ENCODE results near the gene SLC6A8. TPM values are rescaled to one million over a fixed set of nuclear protein-coding genes. Genes with fewer than 3 reads are reported as not detected.
A peak's percentile ranks its signal among the peaks of the same experiment; 100 is the strongest.

The SLC6A8 gene
- total and polyA plus RNA-seq, 2 of the 4 experiments (the other 2 are of a cell fraction): 7.2 to 25.5 TPM

DNA sequence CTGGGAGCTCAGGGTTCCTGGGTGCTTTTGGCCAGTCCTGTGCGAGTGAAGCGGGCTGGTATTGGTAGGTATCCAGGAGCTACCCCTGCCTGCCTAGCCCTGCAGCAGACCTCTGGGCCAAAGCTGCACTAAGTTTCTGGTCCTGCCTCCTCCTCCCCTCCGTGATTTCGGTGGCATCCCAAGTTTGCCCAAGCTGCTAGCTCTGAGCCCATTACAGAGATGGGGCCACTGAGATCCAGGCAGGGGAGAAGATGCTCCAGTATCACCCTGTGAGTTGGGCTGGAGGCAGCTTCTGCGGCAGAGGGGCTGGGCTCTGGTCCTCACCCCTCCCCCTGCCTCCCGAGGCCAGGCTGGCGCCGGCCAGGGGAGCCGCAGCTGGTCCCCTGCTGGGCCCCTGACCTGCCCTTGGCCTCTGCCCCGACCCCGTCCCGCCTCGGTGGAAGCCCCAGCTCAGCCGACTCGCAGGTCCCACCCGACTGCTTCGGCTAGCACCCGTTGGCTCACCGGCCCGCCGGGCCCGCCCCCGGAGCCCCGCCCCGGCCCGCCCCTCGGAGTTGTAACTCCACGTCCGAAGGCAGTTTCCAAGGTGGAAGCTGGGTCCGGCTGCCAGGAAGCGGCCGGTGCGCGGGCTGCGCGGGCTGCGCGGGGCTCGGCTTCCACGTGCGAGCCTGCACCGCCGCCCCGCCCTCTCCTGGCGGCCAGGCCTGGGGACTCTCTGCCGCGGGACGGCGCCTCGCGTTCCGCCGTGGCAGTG, 40.9 kb upstream of the SLC6A8 start, which contains the start of gene DUSP9:
Gene DUSP9 (plus strand): TSS at position 584 of the 754 bp plus-strand sequence. CDS start 751 bp downstream, outside the sequence.
- H3K27me3 ChIP-seq (ENCODE audit: control insufficient read depth, insufficient read depth, low read length): peaks cover 53% of the 10 kb centered on the region
- H3K18ac ChIP-seq (ENCODE audit: low read depth, low read length): no peak within 1 kb of the TSS
- no peaks in the 10 kb centered on the region for H3K9me1 ChIP-seq (ENCODE audit: insufficient read depth, low read length)
- CTCF ChIA-PET: no interaction called here
- no peak within 1 kb of the TSS for H4K5ac ChIP-seq (ENCODE audit: low read depth, low read length)
- H4K20me1 ChIP-seq (ENCODE audit: insufficient read depth, low read length): no peaks in the 10 kb centered on the region
- no TSS peak for BruUV-seq (replicated peaks)
- 30% methylated on average over 18 of the region's 53 CpGs; no CpG with 5 or more reads in 1 of the 2 experiments for WGBS, 2 experiments (ENCODE audit: extremely low coverage in 2 of 2, insufficient read length in 1 of 2)
- TF ChIP-seq MXI1 (IDR thresholded peaks at IDR 0.05; ENCODE audit: borderline replicate concordance, low read depth, low read length): no peak
- no peak for TF ChIP-seq RCOR1 (IDR thresholded peaks at IDR 0.05; ENCODE audit: insufficient replicate concordance, low read length)
- no peak for TF ChIP-seq MAZ (IDR thresholded peaks at IDR 0.05; ENCODE audit: borderline replicate concordance, low read depth, low read length)
- TF ChIP-seq MAFK (IDR thresholded peaks at IDR 0.05; ENCODE audit: low read depth, low read length): no peak
- TF ChIP-seq RAD21 (IDR thresholded peaks at IDR 0.05; ENCODE audit: low read length): no peak
- no peak for TF ChIP-seq SMC3 (IDR thresholded peaks at IDR 0.05; ENCODE audit: low read depth, low read length)
- no peak for TF ChIP-seq FOS (IDR thresholded peaks at IDR 0.05; ENCODE audit: low read depth, low read length)
- no peak for TF ChIP-seq CHD1 (IDR thresholded peaks at IDR 0.05; ENCODE audit: low read depth, low read length)
- H2AK9ac ChIP-seq (replicated peaks; ENCODE audit: low read depth, low read length, poor library complexity): no peak within 1 kb of the TSS
- dilution Hi-C loops (cut with HindIII; ENCODE audit: low sequenced_read_pairs, unreplicated experiment): no loop called here
- H3K4me1 ChIP-seq (ENCODE audit: control insufficient read depth, insufficient read depth, low read length): no peaks in the 10 kb centered on the region
- intact Hi-C loops (cut with micrococcal nuclease): no loop called here
- no peaks in the 10 kb centered on the region for H3K79me1 ChIP-seq (ENCODE audit: low read depth in 1 of 2, low read length in 2 of 2)
- H3K9me3 ChIP-seq (ENCODE audit: control insufficient read depth, insufficient read depth, low read length): peaks cover 2% of the 10 kb centered on the region; the same call in 1 of the 2 replicates
- no peak within 1 kb of the TSS for H4K8ac ChIP-seq (ENCODE audit: low read depth in 2 of 2, low read length in 2 of 2)
- DNase-seq: no peak
- H3K36me3 ChIP-seq (ENCODE audit: control insufficient read depth, insufficient read depth, low read length): no peaks in the 10 kb centered on the region
- H3K56ac ChIP-seq (ENCODE audit: extremely low read depth, insufficient read depth, low read length): no peak within 1 kb of the TSS
- H2BK20ac ChIP-seq (ENCODE audit: low read depth, low read length): no peak within 1 kb of the TSS
- POLR2A ChIA-PET (ENCODE audit: unreplicated experiment): no interaction called here
- H3K4ac ChIP-seq (ENCODE audit: low read depth, low read length): no peak within 1 kb of the TSS
- no peak within 1 kb of the TSS for H4K91ac ChIP-seq (ENCODE audit: insufficient read depth, low read depth, low read length)
- no peak within 1 kb of the TSS for H3K23ac ChIP-seq (ENCODE audit: low read depth, low read length)
- H2BK15ac ChIP-seq (ENCODE audit: low read depth, low read length): no peak within 1 kb of the TSS
- H3K14ac ChIP-seq (replicated peaks; ENCODE audit: low read depth, low read length): no peak within 1 kb of the TSS
- H3K4me2 ChIP-seq (ENCODE audit: low read depth, low read length): no peak within 1 kb of the TSS
- H3K9ac ChIP-seq (ENCODE audit: low read depth, low read length): no peak within 1 kb of the TSS
- H2BK120ac ChIP-seq (ENCODE audit: low read depth, low read length): no peak within 1 kb of the TSS
- peak within 1 kb of the TSS; percentile 63 for H2AFZ ChIP-seq (replicated peaks; ENCODE audit: low read length, poor library complexity)
- ATAC-seq (ENCODE audit: low read depth): peak; percentile 51
- H2AK5ac ChIP-seq (ENCODE audit: low read depth, low read length): no peak within 1 kb of the TSS
- H2BK5ac ChIP-seq (ENCODE audit: low read depth, low read length, poor library complexity, severe bottlenecking): no peak within 1 kb of the TSS
- H3K27ac ChIP-seq (ENCODE audit: insufficient read depth, low read length): no peak within 1 kb of the TSS
- no peak within 1 kb of the TSS for H3K4me3 ChIP-seq (ENCODE audit: insufficient read depth, low read depth, low read length)
- in situ Hi-C loops (cut with MboI; ENCODE audit: low sequenced_read_pairs): no loop called here
